ENCODE measurements around the gene GID8. TPM values are rescaled to one million over a fixed set of nuclear protein-coding genes. Genes with fewer than 3 reads are reported as not detected.

The GID8 gene
- total and polyA plus RNA-seq, 2 of the 13 experiments (the other 11 are each of a cell fraction or from before 2014, with no cell fraction given), result 39.6 to 59.8 TPM

- TF ChIP-seq ZXDC (CRISPR knock-in tag; IDR thresholded peaks at IDR 0.05) (no peak), ZBTB34 (CRISPR knock-in tag; IDR thresholded peaks at IDR 0.05) (0 out of 2 replicates have a peak, but pooled peaks have one; percentile 23), SRSF1 (optimal IDR thresholded peaks at IDR 0.05; ENCODE audit: low read depth, low read length) (no peak), ZBTB3 (CRISPR knock-in tag; IDR thresholded peaks at IDR 0.05; ENCODE audit: borderline replicate concordance, low read depth) (no peak), KAT7 (CRISPR knock-in tag; IDR thresholded peaks at IDR 0.05; ENCODE audit: borderline replicate concordance) (no peak), PHB2 (IDR thresholded peaks at IDR 0.05; ENCODE audit: partially characterized antibody) (no peak), GPBP1L1 (CRISPR knock-in tag; IDR thresholded peaks at IDR 0.05) (no peak), HOXA5 (CRISPR knock-in tag; IDR thresholded peaks at IDR 0.05) (no peak), CCDC6 (CRISPR knock-in tag; IDR thresholded peaks at IDR 0.05) (no peak), ZFYVE20 (CRISPR knock-in tag; IDR thresholded peaks at IDR 0.05; ENCODE audit: borderline replicate concordance, low read depth) (no peak), ZNF781 (CRISPR knock-in tag; IDR thresholded peaks at IDR 0.05; ENCODE audit: borderline replicate concordance, not compliant biosample characterization) (peak; percentile 14), SCMH1 (CRISPR knock-in tag; IDR thresholded peaks at IDR 0.05; ENCODE audit: borderline replicate concordance) (no peak), SMAD9 (CRISPR knock-in tag; IDR thresholded peaks at IDR 0.05) (no peak), ZNF737 (CRISPR knock-in tag; IDR thresholded peaks at IDR 0.05; ENCODE audit: borderline replicate concordance) (no peak), KDM6A (CRISPR knock-in tag; IDR thresholded peaks at IDR 0.05; ENCODE audit: low read depth) (no peak), ATF4 (CRISPR knock-in tag; IDR thresholded peaks at IDR 0.05) (no peak), CEBPZ (IDR thresholded peaks at IDR 0.05; ENCODE audit: low read length) (no peak), ZNF33B (CRISPR knock-in tag; IDR thresholded peaks at IDR 0.05) (no peak), GFI1 (CRISPR knock-in tag; IDR thresholded peaks at IDR 0.05; ENCODE audit: borderline replicate concordance) (no peak), ZNF761 (CRISPR knock-in tag; conservative IDR thresholded peaks at IDR 0.05) (0 out of 2 replicates have a peak, but pooled peaks have one; percentile 8)
These were observed 31.3 kb downstream of the GID8 start (continued) for GRCh38 chr20:62969179-62969760.
